ENCODE measurements around the gene KRTAP4-5. TPM values are rescaled to one million over a fixed set of nuclear protein-coding genes. Genes with fewer than 3 reads are reported as not detected.
A peak's percentile ranks its signal among the peaks of the same experiment; 100 is the strongest.

The KRTAP4-5 gene
- total RNA-seq, 1 donor from 2014 or later: not detected

GRCh38 chr17:41133880-41134735 lies 15.5 kb downstream of the KRTAP4-5 start:
- H3K27me3 Mint-ChIP-seq (ENCODE audit: insufficient read depth, low read depth): no peaks in the 10 kb centered on the region
- H3K36me3 Mint-ChIP-seq: no peaks in the 10 kb centered on the region
- H3K9me3 Mint-ChIP-seq: peaks cover 2% of the 10 kb centered on the region
- DNase-seq (ENCODE audit: low spot score): no peak
- H2AFZ ChIP-seq (replicated peaks): peak overlapping the region; percentile 6
- no peaks in the 10 kb centered on the region for H3K79me2 ChIP-seq (ENCODE audit: low read depth)
- H3K27ac ChIP-seq: no peak overlapping the region
- no peaks in the 10 kb centered on the region for H3K4me1 Mint-ChIP-seq
- H3K27me3 ChIP-seq: no peaks in the 10 kb centered on the region
- no peaks in the 10 kb centered on the region for H3K36me3 ChIP-seq
- no peak overlapping the region for H3K4me2 ChIP-seq
- H3K9me3 ChIP-seq (ENCODE audit: low read depth): peaks cover 5% of the 10 kb centered on the region
- no peaks in the 10 kb centered on the region for H4K20me1 ChIP-seq (ENCODE audit: low read depth)
- H3F3A ChIP-seq (ENCODE audit: low read depth): no peaks in the 10 kb centered on the region
- no peak overlapping the region for H3K4me3 ChIP-seq
- H3K27ac Mint-ChIP-seq: no peak overlapping the region
- no peak overlapping the region for H3K9ac ChIP-seq
- H3K4me1 ChIP-seq: no peaks in the 10 kb centered on the region
- TF ChIP-seq EZH2 (IDR thresholded peaks at IDR 0.05): no peak
- no peak for TF ChIP-seq EZH2phosphoT487 (IDR thresholded peaks at IDR 0.05)
- TF ChIP-seq CTCF (IDR thresholded peaks at IDR 0.05): no peak
- no peak overlapping the region for H3K4me3 Mint-ChIP-seq

- H3F3A ChIP-seq (ENCODE audit: low read depth): no peaks in the 10 kb centered on the region
- no peaks in the 10 kb centered on the region for H3K36me3 Mint-ChIP-seq
- DNase-seq (ENCODE audit: low spot score): no peak
- H3K27ac ChIP-seq: no peak overlapping the region
- H3K27ac Mint-ChIP-seq: no peak overlapping the region
- peaks cover 2% of the 10 kb centered on the region for H3K9me3 ChIP-seq (ENCODE audit: low read depth)
- no peak overlapping the region for H3K4me3 Mint-ChIP-seq
- no peak overlapping the region for H3K4me2 ChIP-seq
- no peaks in the 10 kb centered on the region for H4K20me1 ChIP-seq (ENCODE audit: low read depth)
- H3K9ac ChIP-seq: no peak overlapping the region
- no peak overlapping the region for H3K4me3 ChIP-seq
- no peaks in the 10 kb centered on the region for H3K27me3 Mint-ChIP-seq (ENCODE audit: insufficient read depth, low read depth)
- no peaks in the 10 kb centered on the region for H3K27me3 ChIP-seq
- no peaks in the 10 kb centered on the region for H3K4me1 ChIP-seq
- H3K9me3 Mint-ChIP-seq: no peaks in the 10 kb centered on the region
- H3K36me3 ChIP-seq: no peaks in the 10 kb centered on the region
- no peak for TF ChIP-seq CTCF (IDR thresholded peaks at IDR 0.05)
- TF ChIP-seq EZH2 (IDR thresholded peaks at IDR 0.05): no peak
- no peak for TF ChIP-seq EZH2phosphoT487 (IDR thresholded peaks at IDR 0.05)
- H3K79me2 ChIP-seq (ENCODE audit: low read depth): no peaks in the 10 kb centered on the region
- H2AFZ ChIP-seq (replicated peaks): no peak overlapping the region
- no peaks in the 10 kb centered on the region for H3K4me1 Mint-ChIP-seq
These were observed 17.6 kb downstream of the KRTAP4-5 start for GRCh38 chr17:41131979-41132378.

DNA sequence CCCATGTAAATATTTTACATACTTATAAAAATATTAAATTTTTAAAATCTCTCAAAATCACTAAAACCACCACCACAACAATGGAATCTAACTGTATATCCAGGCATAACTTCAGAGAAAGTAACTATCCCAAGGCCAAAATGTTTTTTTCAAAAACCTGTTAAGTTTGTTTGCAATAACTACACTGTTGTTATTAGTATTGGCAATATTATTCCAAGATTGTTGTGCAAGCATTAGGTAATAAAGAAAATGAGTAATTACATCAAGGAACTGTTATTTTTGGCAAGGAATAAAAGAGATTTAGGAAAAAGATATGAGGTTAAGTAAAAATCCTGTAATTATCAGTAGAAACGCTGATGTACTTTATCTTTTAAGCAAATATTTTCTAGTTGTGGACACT lies 22.3 kb downstream of the KRTAP4-5 start:
- Histone ChIP-seq H3K79me2 (ENCODE audit: low read depth) (no peaks in the 10 kb centered on the region), H3K4me3 (no peak overlapping the region), H3K4me1 (no peaks in the 10 kb centered on the region), H4K20me1 (ENCODE audit: low read depth) (no peaks in the 10 kb centered on the region), H2AFZ (replicated peaks) (no peak overlapping the region), H3K9ac (no peak overlapping the region), H3K27ac (no peak overlapping the region), H3K9me3 (ENCODE audit: low read depth) (no peaks in the 10 kb centered on the region), H3K27me3 (no peaks in the 10 kb centered on the region), H3K4me2 (no peak overlapping the region), H3K36me3 (no peaks in the 10 kb centered on the region), H3F3A (ENCODE audit: low read depth) (no peaks in the 10 kb centered on the region)
- H3K4me3 Mint-ChIP-seq: no peak overlapping the region
- no peak overlapping the region for H3K27ac Mint-ChIP-seq
- TF ChIP-seq CTCF (IDR thresholded peaks at IDR 0.05) (no peak), EZH2 (IDR thresholded peaks at IDR 0.05) (no peak), EZH2phosphoT487 (IDR thresholded peaks at IDR 0.05) (no peak)
- peaks cover 2% of the 10 kb centered on the region for H3K27me3 Mint-ChIP-seq (ENCODE audit: insufficient read depth, low read depth)
- no peaks in the 10 kb centered on the region for H3K9me3 Mint-ChIP-seq
- DNase-seq (ENCODE audit: low spot score): no peak
- peaks cover 5% of the 10 kb centered on the region for H3K4me1 Mint-ChIP-seq
- no peaks in the 10 kb centered on the region for H3K36me3 Mint-ChIP-seq
